Measurements from ENCODE around the gene SLC26A11. TPM values are rescaled to one million over a fixed set of nuclear protein-coding genes. Genes with fewer than 3 reads are reported as not detected.

The SLC26A11 gene
- total and polyA plus RNA-seq, 7 experiments from 2014 or later, result 3.7 to 87.5 (median 63.0) TPM

- Histone ChIP-seq H3K27ac (ENCODE audit: low read depth, low read length) (no peak overlapping the region), H3K4me1 (ENCODE audit: control insufficient read depth in 2 of 2, insufficient read depth in 2 of 2, low read length in 2 of 2) (no peaks in the 10 kb centered on the region), H3K9me3 (ENCODE audit: control insufficient read depth in 2 of 3, low read length in 3 of 3) (no peaks in the 10 kb centered on the region), H3K27me3 (ENCODE audit: control insufficient read depth in 2 of 2, insufficient read depth in 2 of 2, low read length in 2 of 2) (no peaks in the 10 kb centered on the region), H3K4me3 (ENCODE audit: low read length) (no peak overlapping the region), H3K36me3 (ENCODE audit: control insufficient read depth in 2 of 3, insufficient read depth in 3 of 3, low read length in 3 of 3) (peaks cover 48 to 97% (median 65%) of the 10 kb centered on the region in 3 experiments)
- H3K27ac Mint-ChIP-seq, result peak overlapping the region in 4 of 9 donors; percentile 13 to 82 (median 65)
- H3K27me3 Mint-ChIP-seq, result no peaks in the 10 kb centered on the region
- DNase-seq, result no peak
- H3K36me3 Mint-ChIP-seq, result peaks cover 4 to 62% (median 33%) of the 10 kb centered on the region in 5 donors
- intact Hi-C loops (cut with micrococcal nuclease), result no loop called here
- CTCF ChIA-PET, result no interaction called here
- no peak for ATAC-seq
- peaks cover 0 to 14% (median 2%) of the 10 kb centered on the region in 7 donors for H3K4me1 Mint-ChIP-seq
- H3K4me3 Mint-ChIP-seq, result no peak overlapping the region
- H3K9me3 Mint-ChIP-seq, result no peaks in the 10 kb centered on the region
- POLR2A ChIA-PET, result interaction anchor here (0.6 kb wide), 1 partner anchor 840 kb away, joined by 3 read pairs; no protein-coding TSS in a partner anchor
Observed at GRCh38 chr17:80294210-80294609, 74.0 kb downstream of the SLC26A11 start.

- ChIA-PET POLR2A (interaction anchor here (0.6 to 1.2 kb wide), 5 partner anchors 10 to 1811 kb away, joined by 3 read pairs; partner anchors contain the start of gene RNF213), CTCF (no interaction called here)
- Histone ChIP-seq H3K36me3 (ENCODE audit: control insufficient read depth in 2 of 3, insufficient read depth in 3 of 3, low read length in 3 of 3) (peaks cover 48 to 96% (median 66%) of the 10 kb centered on the region in 3 experiments), H3K4me3 (ENCODE audit: low read length) (no peak overlapping the region), H3K4me1 (ENCODE audit: control insufficient read depth in 2 of 2, insufficient read depth in 2 of 2, low read length in 2 of 2) (no peaks in the 10 kb centered on the region), H3K27me3 (ENCODE audit: control insufficient read depth in 2 of 2, insufficient read depth in 2 of 2, low read length in 2 of 2) (no peaks in the 10 kb centered on the region), H3K9me3 (ENCODE audit: control insufficient read depth in 2 of 3, low read length in 3 of 3) (no peaks in the 10 kb centered on the region), H3K27ac (ENCODE audit: low read depth, low read length) (no peak overlapping the region)
- H3K27me3 Mint-ChIP-seq, result no peaks in the 10 kb centered on the region
- peak overlapping the region in 3 of 9 donors; percentile 13 to 82 (median 68) for H3K27ac Mint-ChIP-seq
- DNase-seq, result no peak
- peaks cover 6 to 62% (median 35%) of the 10 kb centered on the region in 5 donors for H3K36me3 Mint-ChIP-seq
- H3K4me1 Mint-ChIP-seq, result peaks cover 0 to 16% (median 0%) of the 10 kb centered on the region in 7 donors
- no peak for ATAC-seq
- no peak overlapping the region for H3K4me3 Mint-ChIP-seq
- intact Hi-C loops (cut with micrococcal nuclease), result no loop called here
- H3K9me3 Mint-ChIP-seq, result peaks cover 0 to 3% (median 0%) of the 10 kb centered on the region in 11 donors
Observed at GRCh38 chr17:80294653-80295052, 74.4 kb downstream of the SLC26A11 start.

GRCh38 chr17:80295146-80295545 is 74.9 kb downstream of the SLC26A11 start:
- no peaks in the 10 kb centered on the region for H3K9me3 ChIP-seq (ENCODE audit: control insufficient read depth in 2 of 3, low read length in 3 of 3)
- peak overlapping the region in 2 of 9 donors; percentile 39 to 58 for H3K27ac Mint-ChIP-seq
- H3K36me3 ChIP-seq (ENCODE audit: control insufficient read depth in 2 of 3, insufficient read depth in 3 of 3, low read length in 3 of 3), result peaks cover 43 to 96% (median 68%) of the 10 kb centered on the region in 3 experiments
- no peak overlapping the region for H3K27ac ChIP-seq (ENCODE audit: low read depth, low read length)
- peaks cover 0 to 3% (median 0%) of the 10 kb centered on the region in 11 donors for H3K9me3 Mint-ChIP-seq
- ChIA-PET CTCF (interaction anchor here (0.9 kb wide), 1 partner anchor 11 kb away, joined by 4 read pairs; no protein-coding TSS in a partner anchor), POLR2A (interaction anchor here (0.6 to 1.2 kb wide), 5 partner anchors 10 to 1811 kb away, joined by 3 read pairs; partner anchors contain the start of gene RNF213)
- DNase-seq (no peak), ATAC-seq (no peak)
- peaks cover 7 to 64% (median 39%) of the 10 kb centered on the region in 5 donors for H3K36me3 Mint-ChIP-seq
- no peaks in the 10 kb centered on the region for H3K4me1 ChIP-seq (ENCODE audit: control insufficient read depth in 2 of 2, insufficient read depth in 2 of 2, low read length in 2 of 2)
- intact Hi-C loops (cut with micrococcal nuclease), result no loop called here
- H3K27me3 Mint-ChIP-seq, result no peaks in the 10 kb centered on the region
- H3K4me3 Mint-ChIP-seq, result no peak overlapping the region
- H3K4me3 ChIP-seq (ENCODE audit: low read length), result no peak overlapping the region
- H3K4me1 Mint-ChIP-seq, result peaks cover 0 to 17% (median 0%) of the 10 kb centered on the region in 7 donors
- H3K27me3 ChIP-seq (ENCODE audit: control insufficient read depth in 2 of 2, insufficient read depth in 2 of 2, low read length in 2 of 2), result no peaks in the 10 kb centered on the region

DNA sequence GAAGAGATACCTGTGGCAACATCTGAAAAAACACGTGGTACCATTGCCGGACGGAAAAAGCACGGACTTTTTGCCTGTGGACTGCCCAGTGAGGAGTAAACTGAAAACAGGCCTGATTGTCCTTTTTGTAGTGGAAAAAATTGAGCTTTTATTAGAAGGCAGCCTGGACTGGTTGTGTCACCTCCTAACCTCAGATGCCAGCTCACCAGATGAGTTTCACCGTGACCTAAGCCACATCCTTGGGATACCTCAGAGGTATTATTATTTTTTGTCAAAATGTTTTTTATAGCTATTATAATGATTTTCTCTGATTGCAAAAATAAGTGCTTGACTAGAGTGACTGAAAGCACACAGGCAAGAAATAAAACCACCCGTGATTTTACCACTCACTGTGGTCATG is 75.3 kb downstream of the SLC26A11 start:
- Mint-ChIP-seq H3K9me3 (peaks cover 0 to 3% (median 0%) of the 10 kb centered on the region in 11 donors), H3K36me3 (peaks cover 7 to 64% (median 42%) of the 10 kb centered on the region in 5 donors), H3K4me1 (peaks cover 0 to 17% (median 0%) of the 10 kb centered on the region in 7 donors), H3K4me3 (no peak overlapping the region), H3K27me3 (no peaks in the 10 kb centered on the region), H3K27ac (peak overlapping the region in 3 of 9 donors; percentile 39 to 71 (median 58))
- Histone ChIP-seq H3K4me3 (ENCODE audit: low read length) (no peak overlapping the region), H3K36me3 (ENCODE audit: control insufficient read depth in 2 of 3, insufficient read depth in 3 of 3, low read length in 3 of 3) (peaks cover 40 to 96% (median 65%) of the 10 kb centered on the region in 3 experiments), H3K27me3 (ENCODE audit: control insufficient read depth in 2 of 2, insufficient read depth in 2 of 2, low read length in 2 of 2) (no peaks in the 10 kb centered on the region), H3K27ac (ENCODE audit: low read depth, low read length) (no peak overlapping the region), H3K4me1 (ENCODE audit: control insufficient read depth in 2 of 2, insufficient read depth in 2 of 2, low read length in 2 of 2) (no peaks in the 10 kb centered on the region), H3K9me3 (ENCODE audit: control insufficient read depth in 2 of 3, low read length in 3 of 3) (no peaks in the 10 kb centered on the region)
- CTCF ChIA-PET, result interaction anchor here (0.9 kb wide), 1 partner anchor 11 kb away, joined by 4 read pairs; no protein-coding TSS in a partner anchor
- POLR2A ChIA-PET, result interaction anchor here (0.8 to 1.2 kb wide), 4 partner anchors 11 to 37 kb away, joined by 3 to 5 read pairs (median 3); partner anchors contain the start of gene RNF213
- no peak for DNase-seq
- intact Hi-C loops (cut with micrococcal nuclease), result no loop called here
- no peak for ATAC-seq

- H3K27me3 Mint-ChIP-seq, result no peaks in the 10 kb centered on the region
- Histone ChIP-seq H3K4me1 (ENCODE audit: control insufficient read depth in 2 of 2, insufficient read depth in 2 of 2, low read length in 2 of 2) (no peaks in the 10 kb centered on the region), H3K27ac (ENCODE audit: low read depth, low read length) (no peak overlapping the region), H3K4me3 (ENCODE audit: low read length) (no peak overlapping the region), H3K27me3 (ENCODE audit: control insufficient read depth in 2 of 2, insufficient read depth in 2 of 2, low read length in 2 of 2) (no peaks in the 10 kb centered on the region), H3K9me3 (ENCODE audit: control insufficient read depth in 2 of 3, low read length in 3 of 3) (no peaks in the 10 kb centered on the region), H3K36me3 (ENCODE audit: control insufficient read depth in 2 of 3, insufficient read depth in 3 of 3, low read length in 3 of 3) (peaks cover 40 to 96% (median 69%) of the 10 kb centered on the region in 3 experiments)
- H3K4me1 Mint-ChIP-seq, result peaks cover 0 to 23% (median 0%) of the 10 kb centered on the region in 7 donors
- H3K9me3 Mint-ChIP-seq, result peaks cover 0 to 3% (median 0%) of the 10 kb centered on the region in 11 donors
- ChIA-PET POLR2A (interaction anchor here (0.8 kb wide), 1 partner anchor 16 kb away, joined by 5 read pairs; no protein-coding TSS in a partner anchor), CTCF (no interaction called here)
- peaks cover 10 to 69% (median 46%) of the 10 kb centered on the region in 5 donors for H3K36me3 Mint-ChIP-seq
- intact Hi-C loops (cut with micrococcal nuclease), result no loop called here
- DNase-seq, result no peak
- H3K4me3 Mint-ChIP-seq, result no peak overlapping the region
- peak overlapping the region in 1 of 9 donors; percentile 71 for H3K27ac Mint-ChIP-seq
- ATAC-seq, result no peak
Observed at GRCh38 chr17:80296221-80296620, 76.0 kb downstream of the SLC26A11 start.

GRCh38 chr17:80297996-80298560 is 77.9 kb downstream of the SLC26A11 start:
- intact Hi-C loops (cut with micrococcal nuclease), result no loop called here
- H3K27ac Mint-ChIP-seq, result peak overlapping the region in 2 of 9 donors; percentile 29 to 71
- no peak for DNase-seq
- H3K9me3 ChIP-seq (ENCODE audit: control insufficient read depth in 2 of 3, low read length in 3 of 3), result peaks cover 0 to 5% (median 0%) of the 10 kb centered on the region in 3 experiments
- POLR2A ChIA-PET, result interaction anchor here (0.7 kb wide), 1 partner anchor 10 kb away, joined by 3 read pairs; no protein-coding TSS in a partner anchor
- H3K27me3 Mint-ChIP-seq, result no peaks in the 10 kb centered on the region
- no peak overlapping the region for H3K4me3 Mint-ChIP-seq
- H3K27me3 ChIP-seq (ENCODE audit: control insufficient read depth in 2 of 2, insufficient read depth in 2 of 2, low read length in 2 of 2), result no peaks in the 10 kb centered on the region
- CTCF ChIA-PET, result no interaction called here
- peaks cover 0 to 8% (median 0%) of the 10 kb centered on the region in 11 donors for H3K9me3 Mint-ChIP-seq
- H3K36me3 ChIP-seq (ENCODE audit: control insufficient read depth in 2 of 3, insufficient read depth in 3 of 3, low read length in 3 of 3), result peaks cover 53 to 96% (median 71%) of the 10 kb centered on the region in 3 experiments
- H3K4me1 ChIP-seq (ENCODE audit: control insufficient read depth in 2 of 2, insufficient read depth in 2 of 2, low read length in 2 of 2), result no peaks in the 10 kb centered on the region
- ATAC-seq, result no peak
- no peak overlapping the region for H3K4me3 ChIP-seq (ENCODE audit: low read length)
- peaks cover 0 to 24% (median 0%) of the 10 kb centered on the region in 7 donors for H3K4me1 Mint-ChIP-seq
- no peak overlapping the region for H3K27ac ChIP-seq (ENCODE audit: low read depth, low read length)
- peaks cover 16 to 75% (median 55%) of the 10 kb centered on the region in 5 donors for H3K36me3 Mint-ChIP-seq
